ENCODE results near the gene INHBA.

The INHBA gene

GRCh38 chr7:41689815-41690214 lies 13.1 kb downstream of the INHBA start:
- Histone ChIP-seq H3K9me3 (ENCODE audit: control insufficient read depth in 2 of 2, low read length in 2 of 2) (no peaks in the 10 kb centered on the region), H3K27me3 (ENCODE audit: control insufficient read depth in 2 of 2, insufficient read depth in 2 of 2, low read length in 2 of 2) (peaks cover 0 to 1% of the 10 kb centered on the region in 2 donors), H3K36me3 (ENCODE audit: control insufficient read depth in 2 of 2, insufficient read depth in 2 of 2, low read length in 2 of 2) (no peaks in the 10 kb centered on the region), H3K9ac (ENCODE audit: low read depth in 1 of 2, low read length in 2 of 2) (no peak overlapping the region), H3K27ac (ENCODE audit: low read depth in 2 of 2, low read length in 2 of 2) (no peak overlapping the region), H3K4me1 (ENCODE audit: control insufficient read depth in 2 of 2, insufficient read depth in 2 of 2, low read length in 2 of 2) (no peaks in the 10 kb centered on the region), H3K4me3 (ENCODE audit: low read length in 2 of 2) (no peak overlapping the region)

- Histone ChIP-seq H3K27me3 (ENCODE audit: control insufficient read depth in 2 of 2, insufficient read depth in 2 of 2, low read length in 2 of 2) (no peaks in the 10 kb centered on the region), H3K36me3 (ENCODE audit: control insufficient read depth in 2 of 2, insufficient read depth in 2 of 2, low read length in 2 of 2) (no peaks in the 10 kb centered on the region), H3K9ac (ENCODE audit: low read depth in 1 of 2, low read length in 2 of 2) (no peak overlapping the region), H3K4me3 (ENCODE audit: low read length in 2 of 2) (no peak overlapping the region), H3K4me1 (ENCODE audit: control insufficient read depth in 2 of 2, insufficient read depth in 2 of 2, low read length in 2 of 2) (no peaks in the 10 kb centered on the region), H3K27ac (ENCODE audit: low read depth in 2 of 2, low read length in 2 of 2) (no peak overlapping the region), H3K9me3 (ENCODE audit: control insufficient read depth in 2 of 2, low read length in 2 of 2) (no peaks in the 10 kb centered on the region)
These were observed 14.0 kb downstream of the INHBA start for GRCh38 chr7:41688906-41689305.

GRCh38 chr7:41688012-41688625 lies 14.8 kb downstream of the INHBA start:
- Histone ChIP-seq H3K27me3 (ENCODE audit: control insufficient read depth in 2 of 2, insufficient read depth in 2 of 2, low read length in 2 of 2) (no peaks in the 10 kb centered on the region), H3K9me3 (ENCODE audit: control insufficient read depth in 2 of 2, low read length in 2 of 2) (no peaks in the 10 kb centered on the region), H3K27ac (ENCODE audit: low read depth in 2 of 2, low read length in 2 of 2) (no peak overlapping the region), H3K4me3 (ENCODE audit: low read length in 2 of 2) (no peak overlapping the region), H3K36me3 (ENCODE audit: control insufficient read depth in 2 of 2, insufficient read depth in 2 of 2, low read length in 2 of 2) (no peaks in the 10 kb centered on the region), H3K4me1 (ENCODE audit: control insufficient read depth in 2 of 2, insufficient read depth in 2 of 2, low read length in 2 of 2) (no peaks in the 10 kb centered on the region), H3K9ac (ENCODE audit: low read depth in 1 of 2, low read length in 2 of 2) (no peak overlapping the region)

- H3K4me3 ChIP-seq (ENCODE audit: low read length in 2 of 2) = no peak overlapping the region
These were observed 17.2 kb downstream of the INHBA start for GRCh38 chr7:41685684-41686083.

GRCh38 chr7:41682422-41682821 lies 20.5 kb downstream of the INHBA start:
- H3K36me3 ChIP-seq (ENCODE audit: control insufficient read depth in 2 of 2, insufficient read depth in 2 of 2, low read length in 2 of 2) = no peaks in the 10 kb centered on the region
- H3K9ac ChIP-seq (ENCODE audit: low read depth in 1 of 2, low read length in 2 of 2) = no peak overlapping the region
- H3K27ac ChIP-seq (ENCODE audit: low read depth in 2 of 2, low read length in 2 of 2) = no peak overlapping the region
- no peak overlapping the region for H3K4me3 ChIP-seq (ENCODE audit: low read length in 2 of 2)
- H3K4me1 ChIP-seq (ENCODE audit: control insufficient read depth in 2 of 2, insufficient read depth in 2 of 2, low read length in 2 of 2) = no peaks in the 10 kb centered on the region
- H3K27me3 ChIP-seq (ENCODE audit: control insufficient read depth in 2 of 2, insufficient read depth in 2 of 2, low read length in 2 of 2) = no peaks in the 10 kb centered on the region
- H3K9me3 ChIP-seq (ENCODE audit: control insufficient read depth in 2 of 2, low read length in 2 of 2) = no peaks in the 10 kb centered on the region

More at GRCh38 chr7:41685684-41686083, 17.2 kb downstream of the INHBA start:
- Histone ChIP-seq H3K27ac (ENCODE audit: low read depth in 2 of 2, low read length in 2 of 2) (no peak overlapping the region), H3K9ac (ENCODE audit: low read depth in 1 of 2, low read length in 2 of 2) (no peak overlapping the region), H3K27me3 (ENCODE audit: control insufficient read depth in 2 of 2, insufficient read depth in 2 of 2, low read length in 2 of 2) (no peaks in the 10 kb centered on the region), H3K4me1 (ENCODE audit: control insufficient read depth in 2 of 2, insufficient read depth in 2 of 2, low read length in 2 of 2) (no peaks in the 10 kb centered on the region), H3K36me3 (ENCODE audit: control insufficient read depth in 2 of 2, insufficient read depth in 2 of 2, low read length in 2 of 2) (no peaks in the 10 kb centered on the region), H3K9me3 (ENCODE audit: control insufficient read depth in 2 of 2, low read length in 2 of 2) (no peaks in the 10 kb centered on the region)

GRCh38 chr7:41679566-41679965 lies 23.3 kb downstream of the INHBA start:
- H3K4me1 ChIP-seq (ENCODE audit: control insufficient read depth in 2 of 2, insufficient read depth in 2 of 2, low read length in 2 of 2) = no peaks in the 10 kb centered on the region
- H3K36me3 ChIP-seq (ENCODE audit: control insufficient read depth in 2 of 2, insufficient read depth in 2 of 2, low read length in 2 of 2) = no peaks in the 10 kb centered on the region
- no peak overlapping the region for H3K9ac ChIP-seq (ENCODE audit: low read depth in 1 of 2, low read length in 2 of 2)
- no peaks in the 10 kb centered on the region for H3K27me3 ChIP-seq (ENCODE audit: control insufficient read depth in 2 of 2, insufficient read depth in 2 of 2, low read length in 2 of 2)
- H3K9me3 ChIP-seq (ENCODE audit: control insufficient read depth in 2 of 2, low read length in 2 of 2) = no peaks in the 10 kb centered on the region
- H3K4me3 ChIP-seq (ENCODE audit: low read length in 2 of 2) = no peak overlapping the region
- no peak overlapping the region for H3K27ac ChIP-seq (ENCODE audit: low read depth in 2 of 2, low read length in 2 of 2)

- H3K27ac ChIP-seq (ENCODE audit: low read depth in 2 of 2, low read length in 2 of 2) = no peak overlapping the region
- no peaks in the 10 kb centered on the region for H3K36me3 ChIP-seq (ENCODE audit: control insufficient read depth in 2 of 2, insufficient read depth in 2 of 2, low read length in 2 of 2)
- H3K4me3 ChIP-seq (ENCODE audit: low read length in 2 of 2) = no peak overlapping the region
- H3K9me3 ChIP-seq (ENCODE audit: control insufficient read depth in 2 of 2, low read length in 2 of 2) = no peaks in the 10 kb centered on the region
- no peaks in the 10 kb centered on the region for H3K4me1 ChIP-seq (ENCODE audit: control insufficient read depth in 2 of 2, insufficient read depth in 2 of 2, low read length in 2 of 2)
- no peak overlapping the region for H3K9ac ChIP-seq (ENCODE audit: low read depth in 1 of 2, low read length in 2 of 2)
- H3K27me3 ChIP-seq (ENCODE audit: control insufficient read depth in 2 of 2, insufficient read depth in 2 of 2, low read length in 2 of 2) = no peaks in the 10 kb centered on the region
These were observed 28.3 kb downstream of the INHBA start for GRCh38 chr7:41674505-41675023.

GRCh38 chr7:41661596-41661995 lies 41.3 kb downstream of the INHBA start:
- Histone ChIP-seq H3K4me1 (ENCODE audit: control insufficient read depth in 2 of 2, insufficient read depth in 2 of 2, low read length in 2 of 2) (no peaks in the 10 kb centered on the region), H3K27ac (ENCODE audit: low read depth in 2 of 2, low read length in 2 of 2) (no peak overlapping the region), H3K9ac (ENCODE audit: low read depth in 1 of 2, low read length in 2 of 2) (no peak overlapping the region), H3K27me3 (ENCODE audit: control insufficient read depth in 2 of 2, insufficient read depth in 2 of 2, low read length in 2 of 2) (peaks cover 0 to 2% of the 10 kb centered on the region in 2 donors), H3K4me3 (ENCODE audit: low read length in 2 of 2) (no peak overlapping the region), H3K9me3 (ENCODE audit: control insufficient read depth in 2 of 2, low read length in 2 of 2) (no peaks in the 10 kb centered on the region), H3K36me3 (ENCODE audit: control insufficient read depth in 2 of 2, insufficient read depth in 2 of 2, low read length in 2 of 2) (no peaks in the 10 kb centered on the region)

- Histone ChIP-seq H3K9me3 (ENCODE audit: control insufficient read depth in 2 of 2, low read length in 2 of 2) (no peaks in the 10 kb centered on the region), H3K4me1 (ENCODE audit: control insufficient read depth in 2 of 2, insufficient read depth in 2 of 2, low read length in 2 of 2) (no peaks in the 10 kb centered on the region), H3K36me3 (ENCODE audit: control insufficient read depth in 2 of 2, insufficient read depth in 2 of 2, low read length in 2 of 2) (no peaks in the 10 kb centered on the region), H3K27ac (ENCODE audit: low read depth in 2 of 2, low read length in 2 of 2) (no peak overlapping the region), H3K4me3 (ENCODE audit: low read length in 2 of 2) (no peak overlapping the region), H3K27me3 (ENCODE audit: control insufficient read depth in 2 of 2, insufficient read depth in 2 of 2, low read length in 2 of 2) (peaks cover 0 to 2% of the 10 kb centered on the region in 2 donors), H3K9ac (ENCODE audit: low read depth in 1 of 2, low read length in 2 of 2) (no peak overlapping the region)
These were observed 43.4 kb downstream of the INHBA start for GRCh38 chr7:41659539-41659938.

- no peaks in the 10 kb centered on the region for H3K9me3 ChIP-seq (ENCODE audit: control insufficient read depth in 2 of 2, low read length in 2 of 2)
- H3K36me3 ChIP-seq (ENCODE audit: control insufficient read depth in 2 of 2, insufficient read depth in 2 of 2, low read length in 2 of 2) = no peaks in the 10 kb centered on the region
- H3K4me3 ChIP-seq (ENCODE audit: low read length in 2 of 2) = no peak overlapping the region
- no peaks in the 10 kb centered on the region for H3K4me1 ChIP-seq (ENCODE audit: control insufficient read depth in 2 of 2, insufficient read depth in 2 of 2, low read length in 2 of 2)
- no peak overlapping the region for H3K9ac ChIP-seq (ENCODE audit: low read depth in 1 of 2, low read length in 2 of 2)
- no peaks in the 10 kb centered on the region for H3K27me3 ChIP-seq (ENCODE audit: control insufficient read depth in 2 of 2, insufficient read depth in 2 of 2, low read length in 2 of 2)
- H3K27ac ChIP-seq (ENCODE audit: low read depth in 2 of 2, low read length in 2 of 2) = no peak overlapping the region
These were observed 46.5 kb downstream of the INHBA start for GRCh38 chr7:41656366-41656765.

All from mucosa of rectum (tissue), 2 donors.